ENCODE data around the gene VSNL1. TPM values are rescaled to one million over a fixed set of nuclear protein-coding genes. Genes with fewer than 3 reads are reported as not detected.
A peak's percentile ranks its signal among the peaks of the same experiment; 100 is the strongest.

Gene VSNL1
- total and polyA plus RNA-seq, 12 donors = 7.2 to 51.1 (median 21.2) TPM

- Histone ChIP-seq H3K4me3 (no peak overlapping the region), H3K9me3 (replicated peaks in 1 of 3) (no peaks in the 10 kb centered on the region), H3K27me3 (no peaks in the 10 kb centered on the region), H3K27ac (peak overlapping the region in 2 of 5 donors; percentile 30 to 47), H3K36me3 (replicated peaks in 1 of 2) (no peaks in the 10 kb centered on the region), H3K4me1 (replicated peaks in 1 of 2) (no peaks in the 10 kb centered on the region)
- DNase-seq = no peak
- intact Hi-C loops (cut with DNase I) = no loop called here
- 71 to 79% (median 72%) methylated on average over 2 of the region's 2 CpGs for WGBS, 4 donors
- TF ChIP-seq POLR2A (IDR thresholded peaks at IDR 0.05) (no peak), CTCF (IDR thresholded peaks at IDR 0.05) (no peak)
Measured at GRCh38 chr2:17593445-17593840, 52.9 kb downstream of the VSNL1 start.

GRCh38 chr2:17593841-17594491 is 53.5 kb downstream of the VSNL1 start:
- TF ChIP-seq POLR2A (IDR thresholded peaks at IDR 0.05) (no peak), CTCF (IDR thresholded peaks at IDR 0.05) (no peak)
- DNase-seq = no peak
- H3K27me3 ChIP-seq = no peaks in the 10 kb centered on the region
- H3K9me3 ChIP-seq (replicated peaks in 1 of 3) = no peaks in the 10 kb centered on the region
- intact Hi-C loops (cut with DNase I) = no loop called here
- H3K4me3 ChIP-seq = no peak overlapping the region
- no peaks in the 10 kb centered on the region for H3K4me1 ChIP-seq (replicated peaks in 1 of 2)
- WGBS, 4 donors = 23 to 29% (median 27%) methylated on average over 6 of the region's 6 CpGs
- peak overlapping the region in 2 of 5 donors; percentile 30 to 47 for H3K27ac ChIP-seq
- no peaks in the 10 kb centered on the region for H3K36me3 ChIP-seq (replicated peaks in 1 of 2)

- Histone ChIP-seq H3K27ac (peak overlapping the region in 2 of 5 donors; percentile 23 to 48), H3K36me3 (replicated peaks in 1 of 2) (no peaks in the 10 kb centered on the region), H3K4me1 (replicated peaks in 1 of 2) (no peaks in the 10 kb centered on the region), H3K4me3 (no peak overlapping the region), H3K27me3 (no peaks in the 10 kb centered on the region), H3K9me3 (replicated peaks in 1 of 3) (no peaks in the 10 kb centered on the region)
- intact Hi-C loops (cut with DNase I) = no loop called here
- WGBS, 4 donors = 33 to 54% (median 51%) methylated on average over 7 of the region's 7 CpGs
- TF ChIP-seq CTCF (IDR thresholded peaks at IDR 0.05) (no peak), POLR2A (IDR thresholded peaks at IDR 0.05) (no peak)
- DNase-seq = no peak
Measured at GRCh38 chr2:17594533-17595401, 54.3 kb downstream of the VSNL1 start.

- H3K27me3 ChIP-seq = no peaks in the 10 kb centered on the region
- TF ChIP-seq CTCF (IDR thresholded peaks at IDR 0.05) = no peak
- no peak for TF ChIP-seq POLR2A (IDR thresholded peaks at IDR 0.05)
- no peaks in the 10 kb centered on the region for H3K36me3 ChIP-seq (replicated peaks in 1 of 2)
- DNase-seq = no peak
- 34 to 45% (median 41%) methylated on average over 1 of the region's 1 CpG for WGBS, 4 donors
- H3K4me1 ChIP-seq (replicated peaks in 1 of 2) = no peaks in the 10 kb centered on the region
- intact Hi-C loops (cut with DNase I) = no loop called here
- H3K4me3 ChIP-seq = no peak overlapping the region
- no peaks in the 10 kb centered on the region for H3K9me3 ChIP-seq (replicated peaks in 1 of 3)
- H3K27ac ChIP-seq = no peak overlapping the region
Measured at GRCh38 chr2:17599617-17600016, 59.1 kb downstream of the VSNL1 start.
